LNCAP (cell line): Measurements from ENCODE around the gene MYBPH.

Source experiments
- TF ChIP-seq, protein P1 (sequence below): fragments of 450-650 bp; IDR thresholded peaks from 2 replicates; pipeline ENCODE4 v1.5.1; 2017; ENCODE audit warnings: mild to moderate bottlenecking

MYBPH gene

DNA sequence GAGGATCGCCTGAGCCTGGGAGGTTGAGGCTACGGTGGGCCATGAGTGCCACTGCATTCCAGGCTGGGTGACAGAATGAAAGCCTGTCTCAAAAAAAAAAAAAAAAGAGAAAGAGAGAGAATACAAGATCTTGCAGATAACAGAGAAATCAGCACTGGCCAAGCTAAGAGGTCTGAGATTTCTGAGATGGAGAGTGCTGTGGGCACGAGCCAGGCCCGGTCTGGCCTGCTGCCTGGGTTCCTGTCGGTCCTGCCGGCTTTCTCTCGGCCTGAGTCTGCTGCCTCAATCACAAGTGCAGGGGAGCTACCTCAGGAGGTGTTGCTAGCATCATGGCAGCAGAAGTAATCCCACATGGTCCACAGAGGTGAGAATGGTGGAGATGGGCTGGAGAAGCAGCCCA lies 29.1 kb downstream of the MYBPH start:
- TF ChIP-seq, protein P1, sequence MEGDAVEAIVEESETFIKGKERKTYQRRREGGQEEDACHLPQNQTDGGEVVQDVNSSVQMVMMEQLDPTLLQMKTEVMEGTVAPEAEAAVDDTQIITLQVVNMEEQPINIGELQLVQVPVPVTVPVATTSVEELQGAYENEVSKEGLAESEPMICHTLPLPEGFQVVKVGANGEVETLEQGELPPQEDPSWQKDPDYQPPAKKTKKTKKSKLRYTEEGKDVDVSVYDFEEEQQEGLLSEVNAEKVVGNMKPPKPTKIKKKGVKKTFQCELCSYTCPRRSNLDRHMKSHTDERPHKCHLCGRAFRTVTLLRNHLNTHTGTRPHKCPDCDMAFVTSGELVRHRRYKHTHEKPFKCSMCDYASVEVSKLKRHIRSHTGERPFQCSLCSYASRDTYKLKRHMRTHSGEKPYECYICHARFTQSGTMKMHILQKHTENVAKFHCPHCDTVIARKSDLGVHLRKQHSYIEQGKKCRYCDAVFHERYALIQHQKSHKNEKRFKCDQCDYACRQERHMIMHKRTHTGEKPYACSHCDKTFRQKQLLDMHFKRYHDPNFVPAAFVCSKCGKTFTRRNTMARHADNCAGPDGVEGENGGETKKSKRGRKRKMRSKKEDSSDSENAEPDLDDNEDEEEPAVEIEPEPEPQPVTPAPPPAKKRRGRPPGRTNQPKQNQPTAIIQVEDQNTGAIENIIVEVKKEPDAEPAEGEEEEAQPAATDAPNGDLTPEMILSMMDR = no peak

DNA sequence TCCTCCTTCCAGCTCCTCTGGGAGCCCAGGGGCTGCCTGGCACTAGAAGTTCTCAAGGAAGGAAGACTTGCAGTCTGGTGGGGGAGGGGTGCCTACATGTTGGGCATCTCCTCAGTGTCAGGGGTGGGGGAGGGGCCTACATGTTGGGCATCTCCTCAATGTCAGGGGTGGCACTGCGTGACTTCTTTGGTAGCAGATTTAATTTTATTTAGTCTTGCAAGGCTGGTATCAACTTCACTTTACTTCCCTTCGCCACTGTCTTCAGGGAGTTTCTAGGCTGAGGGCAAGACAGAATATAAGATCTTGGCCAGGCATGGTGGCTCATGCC lies 29.6 kb downstream of the MYBPH start:
- TF ChIP-seq, protein P1 = no peak

DNA sequence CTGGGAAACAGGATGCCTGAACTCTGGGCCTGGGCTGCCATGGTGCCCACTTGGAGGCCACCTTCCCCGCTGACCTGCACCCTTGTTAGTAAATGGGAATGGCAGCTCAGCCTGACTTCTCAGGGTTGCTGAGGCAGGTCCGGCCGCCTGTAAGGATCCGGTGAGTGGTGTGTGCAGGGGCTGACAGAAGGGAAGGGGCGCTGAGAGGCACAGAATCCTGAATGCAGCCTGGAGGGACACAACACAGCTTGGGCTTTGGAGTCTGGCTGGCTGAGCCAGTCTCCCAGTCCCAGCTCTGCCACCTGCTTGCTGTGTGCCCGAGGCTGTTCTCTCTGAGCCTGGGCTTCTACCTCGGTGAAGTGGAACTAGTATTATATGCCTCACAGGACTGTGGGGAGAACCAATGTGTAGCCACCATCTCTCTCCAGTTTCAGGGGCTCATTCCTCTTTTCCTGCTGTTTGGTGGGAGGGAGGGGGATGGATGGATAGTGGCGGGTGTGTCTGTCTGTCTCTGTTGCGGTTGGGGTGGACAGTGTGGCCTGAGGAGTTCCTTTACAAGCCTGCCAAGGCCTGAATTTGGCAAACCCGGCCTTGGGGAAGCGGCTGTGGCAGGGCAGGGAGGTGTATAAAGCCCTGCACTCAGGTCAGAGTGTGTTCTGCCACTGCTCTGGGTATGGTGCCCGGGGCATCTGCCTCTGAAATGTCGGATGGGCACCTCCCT lies 30.1 kb downstream of the MYBPH start:
- TF ChIP-seq, protein P1 = no peak

DNA sequence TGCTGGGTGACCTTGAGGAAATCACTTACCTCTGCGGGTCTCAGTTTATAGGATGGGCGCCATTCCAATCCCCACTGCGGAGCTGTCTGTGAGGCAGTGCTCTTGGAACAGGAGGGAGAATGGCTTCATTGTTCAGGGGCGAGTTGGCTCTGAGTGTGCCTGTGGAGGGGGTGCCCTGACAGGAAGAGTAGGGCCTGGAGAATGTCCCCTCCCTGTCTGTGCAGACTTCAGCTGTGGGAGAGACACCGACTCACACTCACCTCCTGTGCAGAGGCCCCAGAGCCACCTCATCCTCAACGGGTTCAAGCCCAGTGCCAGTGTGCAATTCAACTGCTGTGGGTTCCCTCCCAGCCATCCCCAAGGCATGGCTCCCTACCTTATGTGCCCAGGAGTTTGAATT lies 31.0 kb downstream of the MYBPH start:
- TF ChIP-seq, protein P1 = no peak

DNA sequence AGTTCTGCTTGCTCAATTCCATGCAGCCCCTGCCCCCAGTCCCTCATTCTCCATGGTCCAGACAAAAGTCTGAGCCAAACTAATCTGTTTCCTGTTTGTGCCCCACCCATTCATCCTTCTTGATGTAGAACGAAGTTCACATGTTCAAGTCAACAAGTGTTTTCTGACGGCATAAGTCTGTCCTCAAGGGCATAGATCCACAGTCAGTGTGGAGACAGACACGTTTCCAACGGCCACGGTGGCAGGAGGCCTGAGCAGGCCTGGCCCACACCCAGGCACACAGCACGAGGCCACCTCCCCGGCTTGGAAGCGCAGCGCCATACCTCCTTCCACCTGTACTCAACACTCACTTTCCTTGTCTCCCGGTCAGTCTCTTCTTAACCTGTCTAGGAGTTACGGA lies 32.0 kb downstream of the MYBPH start:
- TF ChIP-seq, protein P1 = no peak

DNA sequence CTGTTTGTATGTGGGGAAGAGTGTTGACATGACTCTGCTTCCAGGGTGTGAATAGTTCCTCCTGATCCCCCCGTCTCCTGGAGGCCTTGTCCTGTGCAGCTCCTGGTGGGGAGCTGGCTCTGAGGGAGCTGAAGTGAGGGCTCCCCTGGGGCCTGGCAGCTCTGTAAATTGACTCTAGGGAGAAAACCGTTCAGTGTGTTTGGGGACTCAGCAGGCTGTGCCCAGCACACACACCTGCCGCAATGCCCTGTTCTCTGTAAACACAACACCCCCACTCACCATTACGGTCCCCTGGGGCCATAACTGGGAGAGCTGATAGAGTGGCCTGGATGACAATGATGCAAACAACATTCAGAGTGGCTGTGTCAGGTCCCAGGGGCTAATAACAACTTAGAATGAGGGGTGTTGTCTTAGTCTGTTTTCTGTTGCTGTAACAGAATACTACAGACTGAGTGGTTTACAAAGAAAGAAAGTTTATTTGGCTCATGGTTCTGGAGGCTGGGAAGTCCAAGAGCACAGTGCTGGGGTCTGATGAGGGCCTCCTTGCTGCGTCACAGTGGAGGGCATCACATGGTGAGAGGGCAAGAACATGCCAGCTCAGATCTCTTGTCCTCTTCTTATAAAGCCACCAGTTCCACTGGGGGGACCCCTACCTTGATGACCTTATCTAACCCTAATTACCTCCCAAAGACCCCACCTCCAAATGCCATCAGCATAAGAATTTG lies 32.8 kb downstream of the MYBPH start:
- TF ChIP-seq, protein P1 = no peak

DNA sequence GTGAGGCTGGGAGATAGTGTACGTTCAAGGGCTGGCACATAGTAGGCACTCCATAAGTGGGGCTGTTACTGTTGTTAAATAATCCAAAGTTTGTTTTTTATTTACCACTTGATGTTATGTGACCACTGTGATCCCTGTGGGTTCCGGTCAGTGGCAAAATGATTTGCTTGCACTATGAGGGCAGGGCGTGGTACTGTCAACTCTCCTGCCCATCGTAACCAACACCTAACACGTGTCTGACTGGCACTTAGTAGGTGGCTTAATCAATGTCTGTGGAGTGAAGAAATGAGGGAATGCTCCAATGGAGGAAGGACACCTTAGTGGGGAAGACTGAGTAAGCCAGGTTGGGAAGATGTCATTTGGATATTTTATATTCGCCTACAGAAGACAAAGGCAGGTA lies 33.5 kb downstream of the MYBPH start:
- TF ChIP-seq, protein P1 = no peak
